ENCODE measurements around the gene PDE3B.
"Not testable (repeated sequence)": the region's sequence is repeated elsewhere in the genome, so short reads cannot be mapped to it uniquely, and the experiment has no call there.

Gene PDE3B

DNA sequence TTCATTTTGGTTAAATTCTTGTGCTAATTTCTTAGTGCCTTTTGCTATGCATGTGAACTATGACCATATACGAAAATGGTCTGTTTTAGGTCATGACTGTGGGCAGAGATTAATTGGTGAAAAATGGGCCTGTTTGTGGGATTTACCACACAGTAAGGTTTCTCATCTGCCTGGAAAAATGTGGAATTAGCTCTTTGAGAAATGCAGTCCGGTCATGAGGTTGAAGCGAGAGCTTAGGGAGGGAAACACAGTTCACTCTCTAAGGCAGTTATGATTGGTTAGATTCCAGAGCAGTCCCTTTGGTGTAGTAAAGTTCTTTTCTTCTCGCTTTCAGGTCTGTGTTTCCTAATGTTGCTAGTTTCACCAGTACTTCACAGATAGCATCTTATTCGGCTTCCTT lies 1.2 kb upstream of the PDE3B start:
- DNase-seq (ENCODE audit: low read depth): no peak

- no peak for DNase-seq (ENCODE audit: low read depth)
Measured at GRCh38 chr11:14642873-14643696, 519 bp upstream of the PDE3B start.

GRCh38 chr11:14644226-14645014 lies 816 bp downstream of the PDE3B start:
- peak; percentile 30 for DNase-seq (ENCODE audit: low read depth)

DNA sequence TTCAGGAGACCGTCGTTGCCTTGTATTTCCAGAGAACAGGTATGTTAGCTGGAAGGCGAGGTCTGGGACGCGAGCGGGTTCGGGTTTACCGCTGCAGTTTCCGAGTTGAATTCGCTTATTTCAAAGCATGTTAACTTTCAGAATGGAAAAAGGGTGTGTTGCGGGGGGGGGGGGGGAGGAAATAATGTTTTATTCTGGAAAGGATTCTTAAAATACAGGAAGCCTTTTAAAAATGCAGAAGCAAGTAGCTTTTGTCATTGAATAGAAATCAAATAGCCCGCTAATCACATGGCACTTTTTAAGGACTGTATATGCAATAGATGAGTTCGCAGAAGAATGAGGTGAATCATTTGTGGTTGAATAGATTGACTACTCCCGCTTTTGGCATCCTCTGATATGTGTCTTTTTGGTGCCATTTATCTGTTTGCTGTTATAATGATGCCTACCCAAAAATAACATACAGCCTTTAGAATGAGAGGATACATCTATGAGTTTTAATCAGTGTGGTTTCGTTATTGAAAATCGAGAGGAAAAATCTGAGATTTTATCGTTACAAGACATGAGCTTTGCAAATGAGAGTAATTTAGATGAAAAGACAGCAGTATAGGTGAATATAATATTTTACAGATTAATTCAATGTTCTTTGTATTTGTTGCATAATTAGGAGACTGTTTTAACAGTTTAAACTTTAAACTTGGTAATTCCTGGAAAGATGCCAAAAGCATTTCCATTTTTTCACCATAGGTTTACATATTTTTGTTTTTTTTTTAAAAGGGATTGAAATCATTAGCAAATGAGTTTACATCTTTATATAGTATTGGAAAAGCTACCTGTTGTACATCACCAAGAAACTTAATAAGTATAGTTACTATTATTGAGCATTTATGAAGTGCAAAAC lies 1.7 kb downstream of the PDE3B start:
- no peak for DNase-seq (ENCODE audit: low read depth)

- no peak for DNase-seq (ENCODE audit: low read depth)
Measured at GRCh38 chr11:14645985-14646900, 2.6 kb downstream of the PDE3B start.

DNA sequence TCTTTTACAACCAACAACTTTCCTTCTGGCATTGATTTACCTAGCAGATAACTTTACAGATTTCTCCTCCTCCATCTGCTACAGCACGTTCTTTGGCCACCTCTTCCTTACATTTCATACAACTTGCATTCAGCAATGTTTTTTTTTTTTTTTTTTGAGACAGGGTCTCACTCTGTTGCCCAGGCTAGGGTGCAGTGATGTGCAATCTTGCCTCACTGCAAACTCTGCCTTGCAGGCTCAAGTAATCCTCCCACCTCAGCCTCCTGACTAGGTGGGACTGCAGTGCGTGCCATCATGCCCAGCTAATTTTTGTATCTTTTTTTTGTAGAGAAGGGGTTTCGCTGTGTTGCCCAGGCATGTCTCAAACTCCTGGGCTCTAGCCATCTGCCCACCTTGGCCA lies 6.5 kb downstream of the PDE3B start:
- no peak for DNase-seq (ENCODE audit: low read depth)

DNA sequence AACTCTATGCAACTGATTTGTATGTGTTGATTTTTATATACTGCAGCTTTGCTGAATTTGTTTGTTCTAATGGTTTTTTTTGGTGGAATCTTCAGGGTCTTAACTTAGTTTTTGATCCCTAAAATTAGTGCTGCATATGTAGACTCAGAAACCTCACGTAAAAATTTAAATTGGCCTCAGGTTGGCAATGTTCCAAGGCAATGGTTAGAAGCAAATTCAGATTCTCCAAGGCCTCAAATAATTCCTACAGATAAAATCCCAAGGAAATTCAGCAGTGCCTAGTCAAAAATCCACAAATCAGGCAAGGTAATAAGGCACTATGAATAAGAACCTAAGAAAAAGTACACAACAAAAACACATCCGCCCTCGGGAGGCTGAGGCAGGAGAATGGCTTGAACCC lies 9.5 kb downstream of the PDE3B start:
- DNase-seq (ENCODE audit: low read depth): no peak

DNA sequence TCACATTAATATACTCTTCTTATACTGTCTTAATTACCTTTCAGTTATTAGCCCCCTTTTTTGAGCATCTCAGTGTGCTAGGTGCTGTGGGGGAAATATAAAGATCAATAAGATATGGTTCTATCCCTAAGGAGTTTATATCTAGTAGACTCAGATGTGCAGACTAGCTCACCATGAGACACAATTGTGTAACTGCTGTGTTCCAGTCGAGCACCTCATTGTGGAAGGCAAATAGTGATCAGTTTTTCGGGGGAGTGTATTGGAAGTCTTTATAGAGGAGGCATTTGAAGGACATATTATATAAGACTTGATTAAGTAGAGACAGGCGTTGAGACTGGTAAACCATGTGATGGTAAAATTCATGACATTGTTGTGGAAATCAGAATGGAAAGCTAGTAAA lies 11.8 kb downstream of the PDE3B start:
- DNase-seq (ENCODE audit: low read depth): no peak

DNA sequence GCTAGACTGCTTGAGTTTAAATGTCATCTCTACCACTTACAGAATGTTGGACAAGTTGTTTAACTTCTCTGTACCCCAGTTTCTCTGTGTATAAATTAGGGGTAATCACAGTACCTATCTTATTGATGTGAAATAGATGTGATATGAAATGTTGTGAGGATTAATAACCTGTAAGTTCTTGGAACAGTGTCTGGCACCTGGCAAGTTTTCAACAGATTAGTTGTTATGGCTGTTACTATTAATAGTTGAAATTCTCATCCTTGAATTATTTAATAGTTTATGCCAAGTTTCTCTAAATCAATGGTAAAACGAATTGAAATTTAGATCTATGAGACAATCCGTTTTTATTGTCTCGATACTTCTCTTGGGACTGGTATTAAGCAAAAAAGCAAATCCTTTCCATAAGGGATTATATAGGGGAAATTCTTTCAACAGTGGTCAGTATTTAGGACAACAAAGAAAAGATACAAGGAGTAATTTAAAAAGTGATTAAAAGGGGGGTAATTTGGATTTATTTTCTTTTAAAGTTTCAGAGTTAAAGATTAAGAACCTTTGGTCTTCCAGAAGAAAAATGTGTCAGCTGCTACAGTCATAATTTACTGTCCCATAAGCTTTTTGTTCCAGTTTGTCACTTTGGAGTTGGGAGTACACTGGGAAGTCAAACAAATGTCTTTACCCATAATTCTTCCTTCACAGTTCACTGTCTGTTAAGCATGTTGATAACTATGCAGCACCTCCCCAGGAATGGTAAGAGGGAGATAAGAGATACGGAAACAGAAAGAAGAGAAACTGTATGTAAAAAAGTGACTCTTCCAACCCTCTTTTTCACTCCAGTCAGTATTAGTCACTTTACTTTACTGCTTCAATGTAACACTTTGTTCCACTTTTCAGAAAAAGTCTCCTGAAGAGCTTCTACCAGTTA lies 13.2 kb downstream of the PDE3B start:
- DNase-seq (ENCODE audit: low read depth): no peak

DNA sequence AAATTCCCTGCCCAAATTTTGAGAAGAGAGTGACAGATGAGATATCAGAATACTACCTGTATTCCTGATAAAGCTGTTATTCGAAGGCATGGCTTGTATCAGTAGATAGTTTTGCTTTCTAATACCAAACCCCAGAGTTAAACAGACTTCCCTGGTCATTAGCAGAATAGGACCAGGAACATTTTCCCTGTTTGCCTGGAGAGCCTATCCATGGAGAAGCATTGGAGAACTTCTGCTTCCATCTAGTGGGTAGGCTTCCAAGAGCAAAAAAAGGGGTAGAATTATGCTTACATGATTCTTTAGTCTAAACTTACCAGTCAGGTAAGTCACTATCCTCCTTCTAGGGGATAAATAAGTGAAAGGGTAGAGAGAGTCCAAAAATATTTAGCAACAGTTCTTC lies 14.2 kb downstream of the PDE3B start:
- no peak for DNase-seq (ENCODE audit: low read depth)

GRCh38 chr11:14664926-14665325 lies 21.3 kb downstream of the PDE3B start:
- not testable (repeated sequence) for DNase-seq (ENCODE audit: low read depth)

- not testable (repeated sequence) for DNase-seq (ENCODE audit: low read depth)
Measured at GRCh38 chr11:14667329-14667728, 23.7 kb downstream of the PDE3B start.

- no peak for DNase-seq (ENCODE audit: low read depth)
Measured at GRCh38 chr11:14668731-14669301, 25.2 kb downstream of the PDE3B start.

DNA sequence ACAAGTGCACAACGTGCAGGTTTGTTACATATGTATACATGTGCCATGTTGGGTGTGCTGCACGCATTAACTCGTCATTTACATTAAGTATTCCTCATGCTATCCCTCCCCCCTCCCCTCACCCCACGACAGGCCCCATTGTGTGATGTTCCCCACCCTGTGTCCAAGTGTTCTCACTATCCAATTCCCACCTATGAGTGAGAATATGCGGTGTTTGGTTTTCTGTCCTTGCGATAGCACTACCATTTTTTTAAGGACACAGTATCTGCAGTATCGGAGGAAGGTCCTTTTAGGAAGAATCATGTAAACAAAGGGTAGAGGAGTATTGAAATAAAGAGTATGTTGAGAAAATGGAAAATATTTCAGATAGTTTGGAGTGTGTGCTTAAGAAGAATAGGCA lies 25.9 kb downstream of the PDE3B start:
- DNase-seq (ENCODE audit: low read depth): no peak

DNA sequence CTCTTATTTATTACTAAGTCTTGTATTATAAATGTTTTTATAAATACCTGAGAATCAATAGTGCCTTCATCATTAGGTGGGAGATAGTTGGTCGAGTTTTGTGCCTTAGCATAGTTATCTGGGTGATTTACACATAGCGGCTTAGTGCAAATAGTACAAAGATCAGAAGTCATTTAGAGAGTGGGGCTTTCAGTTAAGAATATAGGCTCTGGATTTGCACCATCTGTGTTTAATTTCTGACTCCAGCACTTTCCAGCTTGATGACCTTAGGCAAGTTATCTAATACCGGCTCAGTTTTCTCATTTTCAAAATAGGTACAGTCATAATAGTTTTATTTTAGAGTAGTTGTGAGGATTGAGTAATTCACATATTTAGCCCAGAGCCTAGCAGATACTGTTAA lies 26.4 kb downstream of the PDE3B start:
- DNase-seq (ENCODE audit: low read depth): no peak

DNA sequence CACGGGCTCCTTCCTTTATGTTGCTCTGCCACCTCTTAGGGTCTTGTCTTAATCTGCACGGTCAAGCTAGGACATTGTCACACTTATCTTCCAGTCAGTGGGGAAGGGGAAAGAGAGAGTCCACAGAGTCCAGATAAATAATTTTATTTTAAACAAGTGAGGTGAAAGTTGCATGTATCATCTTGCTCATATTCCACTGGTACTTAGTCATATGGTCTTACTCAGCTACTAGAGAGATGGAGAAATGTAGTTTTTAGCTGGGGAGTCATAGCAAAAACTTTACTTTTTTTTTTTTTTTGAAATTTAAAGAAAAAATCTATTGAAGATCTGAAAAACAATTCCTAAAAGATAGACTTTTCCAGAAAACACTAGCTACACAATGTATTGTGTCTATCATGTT lies 29.0 kb downstream of the PDE3B start:
- no peak for DNase-seq (ENCODE audit: low read depth)

- DNase-seq (ENCODE audit: low read depth): no peak
Measured at GRCh38 chr11:14673421-14673820, 29.8 kb downstream of the PDE3B start.

DNA sequence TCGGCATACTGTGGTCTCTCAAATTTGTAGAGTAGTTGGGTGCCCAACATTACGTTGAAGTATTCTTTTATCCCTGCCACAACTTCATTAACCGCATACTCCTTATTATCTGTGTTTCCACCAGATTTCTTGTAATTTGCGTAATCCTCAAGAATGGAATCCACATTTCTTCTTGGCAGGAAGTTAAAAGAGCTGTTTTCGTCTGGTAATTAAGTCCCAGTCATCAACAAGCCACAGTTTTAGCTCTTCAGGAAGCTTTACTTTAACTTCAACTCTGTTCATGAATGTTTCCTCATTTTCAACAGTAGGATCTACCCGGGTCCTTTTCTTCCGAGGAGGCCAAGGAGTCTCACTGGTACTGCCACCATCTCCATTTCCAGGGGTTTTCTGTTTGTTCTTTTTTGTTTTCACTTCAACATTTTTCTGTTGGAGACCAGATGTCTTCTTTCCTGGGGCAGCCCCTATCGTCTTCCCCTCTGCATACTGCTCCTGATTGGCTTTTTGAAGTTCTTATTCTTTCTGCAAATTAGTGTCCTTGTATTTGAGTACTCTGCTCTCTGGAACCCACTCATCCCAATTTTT lies 30.3 kb downstream of the PDE3B start:
- DNase-seq (ENCODE audit: low read depth): no peak

- DNase-seq (ENCODE audit: low read depth): no peak
Measured at GRCh38 chr11:14676068-14676467, 32.5 kb downstream of the PDE3B start.

Data from activated T-cell treated with anti-CD3 and anti-CD28 coated beads for 1 hour (primary cell).